Activated CD4-positive, alpha-beta T cell treated with anti-CD3 and anti-CD28 coated beads, Interleukin-2, amount 10 ng/mL, durations not matched to agents 24 days and 14 days (primary cell): ENCODE results near the gene E2F1. TPM values are rescaled to one million over a fixed set of nuclear protein-coding genes. Genes with fewer than 3 reads are reported as not detected.
A peak's percentile ranks its signal among the peaks of the same experiment; 100 is the strongest.

Experiments used
- DNase-seq: peaks from one replicate; pipeline ENCODE4 v3.0.0; 2022
- H3K27ac Mint-ChIP-seq: one replicate; pipeline ENCODE4 v1.8.0; 2022; ENCODE audit warnings: mild to moderate bottlenecking, mixed read lengths
- H3K27me3 Mint-ChIP-seq: one replicate; pipeline ENCODE4 v1.8.0; 2022; ENCODE audit warnings: mixed read lengths
- H3K36me3 Mint-ChIP-seq: one replicate; pipeline ENCODE4 v1.8.0; 2022; ENCODE audit warnings: low read depth, mild to moderate bottlenecking, mixed read lengths
- H3K4me1 Mint-ChIP-seq: one replicate; pipeline ENCODE4 v1.8.0; 2021; ENCODE audit warnings: mixed read lengths
- H3K4me3 Mint-ChIP-seq: one replicate; pipeline ENCODE4 v1.8.0; 2022; ENCODE audit warnings: mild to moderate bottlenecking, moderate library complexity, mixed read lengths
- H3K9me3 Mint-ChIP-seq: one replicate; pipeline ENCODE4 v1.8.0; 2021; ENCODE audit warnings: mixed read lengths
- intact Hi-C: fragments of 100-400 bp; cut with micrococcal nuclease; formaldehyde crosslinking; loops from one replicate; pipeline ENCODE4 v1.15.1; 2023
- total RNA-seq: library from RNA; stranded (reverse); gene quantifications from 2 replicates; pipeline ENCODE4 v1.2.3, GENCODE V29; 2022

E2F1 gene
- total RNA-seq, 1 donor from 2014 or later, result 78.3 TPM

- peak; percentile 60 for DNase-seq
- H3K9me3 Mint-ChIP-seq, result no peaks in the 10 kb centered on the region
- H3K27me3 Mint-ChIP-seq, result no peaks in the 10 kb centered on the region
- H3K27ac Mint-ChIP-seq, result peak overlapping the region; percentile 92
- intact Hi-C loops, result loop anchor here (1.0 to 10.0 kb wide), 6 partner anchors 21 to 307 kb away; partner anchors contain the start of genes C20orf144, CHMP4B, PXMP4 and RALY
- peaks cover 55% of the 10 kb centered on the region for H3K4me1 Mint-ChIP-seq
- H3K36me3 Mint-ChIP-seq, result peaks cover 9% of the 10 kb centered on the region
- H3K4me3 Mint-ChIP-seq, result peak overlapping the region; percentile 59
These were observed 2.1 kb upstream of the E2F1 start for GRCh38 chr20:33687993-33688937.

- peaks cover 61% of the 10 kb centered on the region for H3K4me1 Mint-ChIP-seq
- H3K4me3 Mint-ChIP-seq, result peak overlapping the region; percentile 21
- H3K27ac Mint-ChIP-seq, result no peak overlapping the region
- intact Hi-C loops, result loop anchor here (2.0 to 10.0 kb wide), 5 partner anchors 25 to 307 kb away; partner anchors contain the start of genes C20orf144, CHMP4B, PXMP4 and RALY
- no peaks in the 10 kb centered on the region for H3K9me3 Mint-ChIP-seq
- H3K27me3 Mint-ChIP-seq, result no peaks in the 10 kb centered on the region
- DNase-seq, result peak; percentile 61
- peaks cover 9% of the 10 kb centered on the region for H3K36me3 Mint-ChIP-seq
These were observed 1.3 kb upstream of the E2F1 start for GRCh38 chr20:33687370-33687915.

DNA sequence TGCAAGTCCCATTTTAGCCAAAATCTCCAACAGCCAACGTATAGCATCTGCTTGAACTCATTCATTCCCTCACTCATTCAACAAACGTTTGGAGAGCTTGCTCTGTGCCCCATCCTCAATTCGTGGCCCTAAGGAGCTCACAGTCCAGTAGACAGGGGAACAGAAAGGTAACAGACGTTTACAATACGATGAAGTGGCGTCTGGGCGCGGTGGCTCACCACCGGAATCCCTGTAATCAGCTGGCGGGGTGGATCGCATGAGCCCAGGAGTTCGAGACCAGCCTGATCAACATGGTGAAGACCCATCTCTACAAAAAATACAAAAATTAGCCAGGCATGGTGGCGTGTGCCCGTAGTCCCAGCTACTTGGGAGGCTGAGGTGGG is 790 bp upstream of the E2F1 start:
- H3K27me3 Mint-ChIP-seq, result no peaks in the 10 kb centered on the region
- peak; percentile 65 for DNase-seq
- peaks cover 66% of the 10 kb centered on the region for H3K4me1 Mint-ChIP-seq
- H3K36me3 Mint-ChIP-seq, result peaks cover 9% of the 10 kb centered on the region
- H3K27ac Mint-ChIP-seq, result peak overlapping the region; percentile 81
- H3K9me3 Mint-ChIP-seq, result no peaks in the 10 kb centered on the region
- peak overlapping the region; percentile 71 for H3K4me3 Mint-ChIP-seq
- intact Hi-C loops, result loop anchor here (1.0 to 10.0 kb wide), 6 partner anchors 13 to 308 kb away; partner anchors contain the start of genes C20orf144, CHMP4B, NECAB3 and PXMP4

- intact Hi-C loops, result loop anchor here (1.0 to 10.0 kb wide), 6 partner anchors 11 to 309 kb away; partner anchors contain the start of genes C20orf144, CHMP4B, NECAB3 and PXMP4
- H3K4me3 Mint-ChIP-seq, result peak overlapping the region; percentile 96
- H3K27me3 Mint-ChIP-seq, result no peaks in the 10 kb centered on the region
- H3K27ac Mint-ChIP-seq, result peak overlapping the region; percentile 93
- peaks cover 12% of the 10 kb centered on the region for H3K36me3 Mint-ChIP-seq
- no peaks in the 10 kb centered on the region for H3K9me3 Mint-ChIP-seq
- H3K4me1 Mint-ChIP-seq, result peaks cover 77% of the 10 kb centered on the region
- DNase-seq, result peak; percentile 89
These were observed 671 bp downstream of the E2F1 start for GRCh38 chr20:33685328-33686099.

- peak overlapping the region; percentile 96 for H3K4me3 Mint-ChIP-seq
- H3K27me3 Mint-ChIP-seq, result no peaks in the 10 kb centered on the region
- peaks cover 77% of the 10 kb centered on the region for H3K4me1 Mint-ChIP-seq
- H3K36me3 Mint-ChIP-seq, result peaks cover 13% of the 10 kb centered on the region
- intact Hi-C loops, result loop anchor here (5.0 to 10.0 kb wide), 3 partner anchors 88 to 310 kb away; partner anchors contain the start of genes CHMP4B and RALY
- H3K27ac Mint-ChIP-seq, result peak overlapping the region; percentile 93
- no peaks in the 10 kb centered on the region for H3K9me3 Mint-ChIP-seq
- no peak for DNase-seq
These were observed 1.5 kb downstream of the E2F1 start for GRCh38 chr20:33684533-33685327.

DNA sequence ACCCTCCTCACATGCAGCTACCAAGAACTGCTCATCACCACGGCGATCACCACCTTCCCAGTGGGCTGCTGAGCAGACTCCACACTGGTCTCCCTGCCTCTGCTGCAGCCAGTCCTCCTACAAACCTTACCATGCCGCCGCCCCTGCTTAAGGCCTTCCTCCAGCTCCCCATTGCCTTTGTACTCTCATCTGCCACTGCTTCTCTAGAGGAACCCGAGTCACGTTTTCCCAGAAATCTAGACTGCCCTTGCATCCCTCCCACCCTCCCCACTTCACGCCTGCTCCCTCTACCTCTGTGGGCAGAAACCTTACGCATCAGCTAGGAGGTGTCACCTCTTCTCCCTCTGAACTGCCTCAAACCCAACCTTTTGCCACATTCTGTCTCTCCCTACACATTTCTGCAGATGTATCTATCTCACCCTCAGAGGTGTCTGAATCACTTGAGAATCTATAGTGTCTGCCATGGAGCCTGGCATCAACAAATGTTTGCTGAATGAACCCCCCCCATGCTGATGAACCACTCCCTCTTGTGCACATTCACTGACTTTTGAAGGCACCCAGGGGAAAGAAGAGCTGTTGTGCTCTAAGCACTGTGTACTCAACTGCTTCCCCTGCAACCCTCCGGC is 4.3 kb downstream of the E2F1 start:
- H3K36me3 Mint-ChIP-seq, result peaks cover 31% of the 10 kb centered on the region
- no peaks in the 10 kb centered on the region for H3K27me3 Mint-ChIP-seq
- H3K27ac Mint-ChIP-seq, result peak overlapping the region; percentile 78
- H3K4me3 Mint-ChIP-seq, result peak overlapping the region; percentile 74
- intact Hi-C loops, result loop anchor here (10.0 kb wide), 1 partner anchor 313 kb away; the partner anchor contains the start of gene RALY
- H3K4me1 Mint-ChIP-seq, result peaks cover 69% of the 10 kb centered on the region
- peak; percentile 67 for DNase-seq
- no peaks in the 10 kb centered on the region for H3K9me3 Mint-ChIP-seq

DNA sequence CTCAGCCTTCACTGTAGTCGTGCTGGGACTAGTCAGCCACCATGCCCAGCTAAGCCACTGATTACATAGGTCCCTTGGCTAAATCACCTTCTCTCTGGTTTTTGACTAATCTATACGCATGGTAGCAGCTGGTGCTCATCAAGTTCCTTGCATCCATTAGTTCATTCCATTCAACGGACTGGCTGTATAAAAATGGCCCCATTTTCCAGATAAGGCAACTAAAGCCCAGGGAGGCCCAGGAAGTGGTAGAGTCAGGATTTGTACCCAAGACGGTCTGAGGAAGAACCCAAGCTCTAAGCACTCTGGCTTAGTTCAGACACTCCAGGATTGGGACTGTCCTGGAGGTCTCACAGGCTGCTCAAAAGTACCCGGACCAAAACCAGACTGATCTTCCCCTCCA is 4.9 kb downstream of the E2F1 start:
- intact Hi-C loops, result loop anchor here (10.0 kb wide), 1 partner anchor 314 kb away; the partner anchor contains the start of gene RALY
- Mint-ChIP-seq H3K4me1 (peaks cover 65% of the 10 kb centered on the region), H3K4me3 (peak overlapping the region; percentile 74), H3K9me3 (no peaks in the 10 kb centered on the region), H3K27ac (peak overlapping the region; percentile 78), H3K36me3 (peaks cover 35% of the 10 kb centered on the region), H3K27me3 (no peaks in the 10 kb centered on the region)
- no peak for DNase-seq

GRCh38 chr20:33680686-33681085 is 5.5 kb downstream of the E2F1 start:
- H3K36me3 Mint-ChIP-seq, result peaks cover 35% of the 10 kb centered on the region
- H3K27me3 Mint-ChIP-seq, result no peaks in the 10 kb centered on the region
- peak overlapping the region; percentile 80 for H3K27ac Mint-ChIP-seq
- peaks cover 65% of the 10 kb centered on the region for H3K4me1 Mint-ChIP-seq
- H3K4me3 Mint-ChIP-seq, result peak overlapping the region; percentile 51
- intact Hi-C loops, result loop anchor here (10.0 kb wide), 1 partner anchor 314 kb away; the partner anchor contains the start of gene RALY
- DNase-seq, result no peak
- no peaks in the 10 kb centered on the region for H3K9me3 Mint-ChIP-seq

DNA sequence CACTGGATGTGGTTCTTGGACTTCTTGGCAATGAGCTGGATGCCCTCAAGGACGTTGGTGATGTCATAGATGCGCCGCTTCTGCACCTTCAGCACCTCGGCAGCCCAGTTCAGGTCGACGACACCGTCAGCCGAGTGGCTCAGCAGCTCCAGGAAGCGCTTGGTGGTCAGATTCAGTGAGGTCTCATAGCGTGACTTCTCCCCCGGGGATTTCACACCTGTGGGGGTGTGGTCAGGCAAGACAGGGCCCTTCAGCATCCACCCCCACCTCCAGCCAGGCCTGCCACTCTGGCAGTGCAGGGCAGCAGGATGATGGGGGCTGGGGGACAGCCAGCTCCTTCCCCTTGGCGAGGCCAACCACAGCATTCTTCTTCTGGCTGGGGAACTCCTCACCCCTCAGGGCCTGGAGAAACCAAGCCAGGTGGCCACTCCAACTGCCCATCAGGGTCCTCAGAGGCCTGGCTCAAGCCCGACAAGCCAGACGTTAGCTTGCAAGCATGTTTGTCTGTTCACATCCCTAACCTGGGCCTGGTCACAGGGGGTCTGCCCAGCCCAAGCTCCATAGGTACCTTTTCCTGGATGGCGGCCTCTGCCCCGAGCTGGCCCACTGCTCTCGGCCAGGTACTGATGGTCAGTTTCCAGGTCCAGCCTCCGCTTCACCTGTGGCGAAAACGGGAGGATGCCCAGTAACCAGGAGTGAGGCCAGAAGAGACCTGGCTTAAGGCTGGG is 6.3 kb downstream of the E2F1 start:
- intact Hi-C loops, result loop anchor here (10.0 kb wide), 1 partner anchor 315 kb away; the partner anchor contains the start of gene RALY
- peak overlapping the region; percentile 46 for H3K4me3 Mint-ChIP-seq
- peaks cover 63% of the 10 kb centered on the region for H3K4me1 Mint-ChIP-seq
- H3K27me3 Mint-ChIP-seq, result no peaks in the 10 kb centered on the region
- H3K9me3 Mint-ChIP-seq, result no peaks in the 10 kb centered on the region
- peak overlapping the region; percentile 89 for H3K27ac Mint-ChIP-seq
- peaks cover 35% of the 10 kb centered on the region for H3K36me3 Mint-ChIP-seq
- peak; percentile 86 for DNase-seq

- Mint-ChIP-seq H3K9me3 (no peaks in the 10 kb centered on the region), H3K4me3 (no peak overlapping the region), H3K27me3 (no peaks in the 10 kb centered on the region), H3K36me3 (peaks cover 32% of the 10 kb centered on the region), H3K27ac (peak overlapping the region; percentile 89), H3K4me1 (peaks cover 60% of the 10 kb centered on the region)
- no peak for DNase-seq
- intact Hi-C loops, result no loop called here
These were observed 8.0 kb downstream of the E2F1 start for GRCh38 chr20:33677991-33678702.
